Hepatocyte (in vitro differentiated cells): Measurements from ENCODE around the gene RXFP4. TPM values are rescaled to one million over a fixed set of nuclear protein-coding genes. Genes with fewer than 3 reads are reported as not detected.

Experiments used
- DNase-seq: peaks from one replicate; pipeline ENCODE4 v3.0.0-alpha.2; 2016; ENCODE audit warnings: low spot score
- H2AFZ ChIP-seq: fragments of 200-600 bp; sonication (generic); 2 replicates; pipeline ENCODE4 v1.6.0; 2016; ENCODE audit warnings: antibody characterized with exemption, mild to moderate bottlenecking
- H3K27ac ChIP-seq: fragments of 200-600 bp; sonication (generic); 2 replicates; pipeline ENCODE4 v1.5.1; 2016; ENCODE audit warnings: mild to moderate bottlenecking
- H3K27me3 ChIP-seq: fragments of 200-600 bp; sonication (generic); 2 replicates; pipeline ENCODE4 v1.6.1; 2016
- H3K36me3 ChIP-seq: fragments of 200-600 bp; sonication (generic); replicated peaks from 2 replicates; pipeline ENCODE4 v1.5.1; 2016; ENCODE audit warnings: low read depth; ENCODE audit not compliant: insufficient read depth
- H3K4me1 ChIP-seq: fragments of 200-600 bp; sonication (generic); 2 replicates; pipeline ENCODE4 v1.5.1; 2016; ENCODE audit warnings: mild to moderate bottlenecking, moderate library complexity; ENCODE audit not compliant: insufficient read depth
- H3K4me2 ChIP-seq: fragments of 200-600 bp; sonication (generic); 2 replicates; pipeline ENCODE4 v1.6.0; 2016
- H3K4me3 ChIP-seq: fragments of 200-600 bp; sonication (generic); 2 replicates; pipeline ENCODE4 v1.5.1; 2016; ENCODE audit warnings: mild to moderate bottlenecking
- H3K79me2 ChIP-seq: fragments of 200-600 bp; sonication (generic); 2 replicates; pipeline ENCODE4 v1.6.0; 2017; ENCODE audit warnings: mild to moderate bottlenecking
- H3K9me2 ChIP-seq: fragments of 200-600 bp; sonication (generic); replicated peaks from 2 replicates; pipeline ENCODE4 v1.6.0; 2017; ENCODE audit warnings: mild to moderate bottlenecking; ENCODE audit not compliant: insufficient read depth
- H3K9me3 ChIP-seq: fragments of 200-600 bp; sonication (generic); 2 replicates; pipeline ENCODE4 v1.5.1; 2016; ENCODE audit warnings: low read depth, mild to moderate bottlenecking
- H4K20me1 ChIP-seq: fragments of 200-600 bp; sonication (generic); 2 replicates; pipeline ENCODE4 v1.6.0; 2016; ENCODE audit warnings: mild to moderate bottlenecking; ENCODE audit not compliant: insufficient read depth, poor library complexity, severe bottlenecking
- CTCF ChIP-seq: fragments of 200-600 bp; sonication (generic); IDR thresholded peaks from 2 replicates; pipeline ENCODE4 v1.5.1; 2016; ENCODE audit warnings: antibody characterized with exemption, mild to moderate bottlenecking; ENCODE audit not compliant: poor library complexity
- EZH2 ChIP-seq: fragments of 200-600 bp; sonication (generic); IDR thresholded peaks from 2 replicates; pipeline ENCODE4 v1.6.1; 2016; ENCODE audit warnings: antibody characterized with exemption, mild to moderate bottlenecking, borderline replicate concordance
- EZH2phosphoT487 ChIP-seq: fragments of 200-600 bp; sonication (generic); IDR thresholded peaks from one replicate; pipeline ENCODE4 v1.6.1; 2018; ENCODE audit warnings: antibody characterized with exemption, mild to moderate bottlenecking, low read depth, moderate library complexity; ENCODE audit not compliant: unreplicated experiment, severe bottlenecking
- WGBS: methylation state at CpG from one replicate; pipeline ENCODE4 v1.1.6; 2016; ENCODE audit warnings: low lambda C conversion rate; ENCODE audit errors: missing lambda C conversion rate; 5-methylcytosine and 5-hydroxymethylcytosine counted together
- polyA plus RNA-seq: library from polyadenylated mRNA; unstranded; fragments of >200 nt; fragmentation: Nextera tagmentation; extraction: Ambion mirVana; gene quantifications from 2 replicates; pipeline ENCODE4 v1.2.1, GENCODE V29; 2016
- total RNA-seq: library from RNA; depleted of rRNA; stranded (reverse); fragments of >200 nt; gene quantifications from 2 replicates; pipeline ENCODE4 v1.2.3, GENCODE V29; 2014

RXFP4 gene
- total and polyA plus RNA-seq, 2 experiments from 2014 or later: 0.83 TPM; not detected in 1

GRCh38 chr1:155952505-155952890 lies 11.1 kb downstream of the RXFP4 start:
- Histone ChIP-seq H3K4me2 (no peak overlapping the region), H3K4me3 (no peak overlapping the region), H3K27ac (no peak overlapping the region), H3K9me2 (no peaks in the 10 kb centered on the region), H4K20me1 (no peaks in the 10 kb centered on the region), H3K9me3 (no peaks in the 10 kb centered on the region), H3K4me1 (no peaks in the 10 kb centered on the region), H2AFZ (no peak overlapping the region), H3K79me2 (no peaks in the 10 kb centered on the region), H3K27me3 (no peaks in the 10 kb centered on the region), H3K36me3 (no peaks in the 10 kb centered on the region)
- no peak for DNase-seq
- TF ChIP-seq EZH2phosphoT487: no peak
- TF ChIP-seq CTCF: no peak
- no peak for TF ChIP-seq EZH2
- WGBS: 95% methylated on average over 13 of the region's 13 CpGs

DNA sequence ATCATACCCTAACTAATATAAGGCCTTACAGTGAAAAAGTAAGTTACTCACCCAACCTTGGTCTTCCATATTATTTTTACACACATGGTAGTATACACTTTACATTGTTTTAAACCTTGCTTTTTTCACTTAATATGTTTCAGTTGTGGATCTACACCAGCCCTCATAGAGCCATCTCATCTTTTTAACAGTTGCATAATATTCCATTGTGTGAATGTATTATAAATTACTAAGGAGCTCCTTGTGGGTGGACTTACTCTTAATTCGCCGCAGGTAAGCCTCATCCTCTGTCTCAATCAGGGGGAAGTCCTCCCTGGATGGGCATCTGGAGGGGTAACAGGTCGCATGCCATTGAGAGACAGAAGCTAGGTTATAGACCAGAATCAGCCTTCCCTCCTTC lies 13.2 kb downstream of the RXFP4 start:
- Histone ChIP-seq H3K4me2 (no peak overlapping the region), H3K36me3 (no peaks in the 10 kb centered on the region), H3K9me2 (no peaks in the 10 kb centered on the region), H3K4me1 (no peaks in the 10 kb centered on the region), H3K27me3 (no peaks in the 10 kb centered on the region), H4K20me1 (no peaks in the 10 kb centered on the region), H3K27ac (no peak overlapping the region), H3K9me3 (no peaks in the 10 kb centered on the region), H3K4me3 (no peak overlapping the region), H2AFZ (no peak overlapping the region), H3K79me2 (no peaks in the 10 kb centered on the region)
- 96% methylated on average over 3 of the region's 3 CpGs for WGBS
- no peak for DNase-seq
- TF ChIP-seq CTCF: no peak
- no peak for TF ChIP-seq EZH2phosphoT487
- no peak for TF ChIP-seq EZH2

GRCh38 chr1:155957411-155957915 lies 16.0 kb downstream of the RXFP4 start:
- H3K79me2 ChIP-seq: no peaks in the 10 kb centered on the region
- no peak for DNase-seq
- H3K27ac ChIP-seq: no peak overlapping the region
- WGBS: 98% methylated on average over 12 of the region's 12 CpGs
- H3K9me3 ChIP-seq: no peaks in the 10 kb centered on the region
- H3K4me2 ChIP-seq: no peak overlapping the region
- no peaks in the 10 kb centered on the region for H3K9me2 ChIP-seq
- H3K4me3 ChIP-seq: no peak overlapping the region
- H3K36me3 ChIP-seq: no peaks in the 10 kb centered on the region
- no peak overlapping the region for H2AFZ ChIP-seq
- no peaks in the 10 kb centered on the region for H3K4me1 ChIP-seq
- no peaks in the 10 kb centered on the region for H4K20me1 ChIP-seq
- no peaks in the 10 kb centered on the region for H3K27me3 ChIP-seq
- TF ChIP-seq EZH2: no peak
- no peak for TF ChIP-seq EZH2phosphoT487
- no peak for TF ChIP-seq CTCF

- H4K20me1 ChIP-seq: no peaks in the 10 kb centered on the region
- no peaks in the 10 kb centered on the region for H3K36me3 ChIP-seq
Measured at GRCh38 chr1:155960081-155960745, 18.8 kb downstream of the RXFP4 start.

More at GRCh38 chr1:155960081-155960745, 18.8 kb downstream of the RXFP4 start:
- Histone ChIP-seq H3K9me2 (no peaks in the 10 kb centered on the region), H3K27me3 (no peaks in the 10 kb centered on the region), H3K4me3 (no peak overlapping the region), H3K4me1 (no peaks in the 10 kb centered on the region), H3K27ac (no peak overlapping the region), H3K4me2 (no peak overlapping the region), H2AFZ (no peak overlapping the region), H3K79me2 (no peaks in the 10 kb centered on the region), H3K9me3 (no peaks in the 10 kb centered on the region)
- TF ChIP-seq EZH2phosphoT487 (no peak), EZH2 (no peak), CTCF (no peak)
- WGBS: 84% methylated on average over 3 of the region's 3 CpGs
- DNase-seq: no peak
